GM18499 (cell line): Measurements from ENCODE around the gene LRMDA.

ENCODE experiments used
- ATAC-seq: cut with Tn5 transposase; IDR thresholded peaks from one replicate; pipeline ENCODE4 v1.9.1; 2021; ENCODE audit warnings: moderate number of reproducible peaks; ENCODE audit not compliant: insufficient read depth, unreplicated experiment

The LRMDA gene

GRCh38 chr10:76244061-76244686, 812.8 kb downstream of the LRMDA start:
- no peak for ATAC-seq

DNA sequence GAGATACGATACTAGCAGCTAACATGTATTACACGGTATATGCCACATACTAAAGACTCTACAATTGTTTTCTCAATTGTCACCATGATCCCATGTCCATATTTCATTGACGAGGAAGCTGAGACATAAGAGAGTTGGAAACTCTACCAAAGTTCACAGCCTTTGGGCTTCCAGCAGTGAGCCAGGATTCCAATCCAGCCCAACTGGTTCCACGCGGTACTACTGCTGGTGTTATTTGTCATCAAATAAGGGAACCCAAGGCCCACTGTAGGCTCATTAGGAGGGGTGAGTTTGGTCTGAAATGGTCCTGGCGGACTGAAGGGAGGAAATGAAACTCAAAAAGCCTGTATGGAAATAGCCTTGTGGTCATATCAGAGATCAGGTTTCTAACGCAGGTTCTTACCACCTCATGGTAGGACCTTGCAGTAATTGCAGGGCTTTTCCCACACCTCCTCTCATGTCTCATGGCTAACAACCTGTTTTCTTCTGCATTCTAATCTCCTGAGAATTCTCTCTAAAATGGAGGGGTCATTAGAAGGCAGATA, 814.6 kb downstream of the LRMDA start:
- ATAC-seq, result no peak

DNA sequence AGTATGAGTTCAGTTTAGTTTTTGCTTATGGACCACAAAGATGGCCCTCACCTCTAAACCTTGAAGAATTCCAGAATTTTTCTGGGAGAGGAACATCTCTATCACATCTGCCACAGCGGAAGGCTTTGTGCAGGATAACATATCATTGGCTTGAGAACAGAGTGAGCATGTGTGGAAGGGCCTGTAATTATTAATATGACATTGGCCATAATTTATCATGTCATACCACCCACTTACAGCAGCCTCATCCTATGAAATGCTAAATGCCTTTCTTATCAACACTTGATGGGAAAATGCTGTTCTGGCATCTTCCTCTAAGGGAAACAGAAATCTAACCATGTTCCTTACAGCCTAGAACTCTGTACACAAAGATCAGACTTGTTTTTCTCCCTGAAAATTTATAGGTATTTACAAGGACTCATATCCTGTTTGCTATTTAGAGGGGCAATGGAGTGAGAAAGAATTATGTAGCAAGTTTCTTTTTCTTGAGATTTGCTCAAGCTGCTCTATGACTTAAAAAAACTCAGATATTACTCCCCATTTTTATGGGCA, 817.3 kb downstream of the LRMDA start:
- ATAC-seq, result no peak

DNA sequence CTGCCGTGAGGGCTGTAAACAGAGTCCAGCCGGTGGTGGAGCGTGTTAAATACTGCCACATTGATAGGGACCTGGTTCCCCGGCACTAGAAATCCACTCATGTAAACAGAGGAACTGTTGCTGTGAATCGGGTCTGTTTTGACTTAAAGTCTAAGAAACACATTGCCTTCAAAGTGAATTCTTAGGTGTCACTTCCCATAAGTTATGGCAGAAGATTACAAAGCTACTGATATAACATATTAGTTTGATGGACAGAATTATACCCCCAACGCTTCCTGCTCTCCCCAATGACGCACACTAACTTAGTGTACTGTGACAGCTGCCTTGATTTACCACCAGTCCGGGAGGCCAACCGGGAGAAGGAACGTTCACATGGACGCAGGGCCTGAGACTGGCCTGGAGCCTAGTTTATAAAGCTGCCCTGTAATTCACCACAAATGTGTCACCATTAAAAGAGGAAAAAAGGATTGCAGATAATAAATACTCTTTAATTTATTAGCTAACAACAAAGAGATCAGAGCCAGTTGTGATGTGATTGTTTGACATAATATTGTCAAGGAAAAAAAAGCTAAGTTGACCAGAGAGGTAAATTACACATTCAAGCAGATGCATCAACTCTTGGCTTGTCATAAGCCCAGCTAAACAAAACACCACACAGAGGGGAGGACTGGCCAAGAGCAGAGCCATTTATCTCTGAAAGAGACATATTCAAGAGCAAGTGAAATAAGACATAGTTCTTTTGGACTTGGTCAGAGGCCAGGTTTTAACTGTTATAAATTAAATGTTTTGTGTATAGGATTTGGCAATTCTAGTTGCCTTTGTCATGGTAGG, 820.6 kb downstream of the LRMDA start:
- ATAC-seq, result no peak

DNA sequence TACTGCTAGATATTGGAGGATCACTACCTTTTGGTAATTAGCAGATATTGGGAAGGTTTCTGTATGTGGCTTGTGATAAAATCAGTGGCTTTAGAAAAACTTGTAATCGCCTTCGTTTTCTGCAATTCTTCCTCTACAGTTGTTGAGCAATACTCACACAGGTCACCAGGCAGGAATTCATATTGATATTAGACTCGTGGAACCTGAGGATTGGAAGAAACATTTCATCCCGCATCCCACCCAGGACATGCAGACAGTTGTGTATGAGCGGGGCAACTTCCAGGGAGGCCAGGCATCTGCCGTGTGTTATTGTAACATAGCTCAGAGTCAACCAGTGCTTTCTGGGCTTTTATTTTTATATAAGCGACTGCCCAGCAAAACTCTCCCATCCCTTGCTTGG, 821.3 kb downstream of the LRMDA start:
- ATAC-seq, result no peak

- ATAC-seq, result no peak
These were observed 823.8 kb downstream of the LRMDA start for GRCh38 chr10:76255241-76255640.

GRCh38 chr10:76257816-76258215, 826.4 kb downstream of the LRMDA start:
- ATAC-seq, result no peak

DNA sequence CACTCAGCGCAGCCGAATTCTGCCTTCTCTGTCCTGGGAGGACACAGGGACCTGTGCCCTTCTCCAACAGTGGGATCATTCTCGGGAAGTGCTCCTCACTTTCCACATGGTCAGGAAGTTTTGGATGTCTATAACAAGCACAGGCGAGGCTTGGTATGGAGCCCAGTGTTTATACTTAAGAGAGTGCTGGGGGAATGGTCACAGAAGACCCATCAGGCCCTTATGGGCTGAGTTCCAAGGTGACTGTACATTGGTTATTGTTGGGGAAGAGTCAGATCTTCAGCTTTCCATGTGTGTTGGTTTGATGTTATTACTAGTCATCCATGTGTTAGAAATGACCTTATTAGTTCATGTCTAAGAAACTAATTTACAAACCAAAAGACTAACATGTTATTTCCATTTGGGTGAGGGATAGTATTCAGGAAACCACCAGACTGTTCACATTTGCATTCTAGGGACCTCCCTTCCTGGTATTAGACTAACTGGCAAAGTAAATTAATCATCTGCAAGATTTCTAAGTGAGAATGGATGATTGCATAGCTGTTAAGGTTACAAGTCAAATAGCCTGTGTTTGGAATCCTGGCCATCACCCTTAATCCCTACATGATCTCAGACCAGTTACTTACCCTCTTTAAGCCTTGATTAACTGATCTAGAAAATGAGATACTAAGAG, 834.2 kb downstream of the LRMDA start:
- ATAC-seq, result no peak

- no peak for ATAC-seq
These were observed 837.1 kb downstream of the LRMDA start for GRCh38 chr10:76268530-76268929.

DNA sequence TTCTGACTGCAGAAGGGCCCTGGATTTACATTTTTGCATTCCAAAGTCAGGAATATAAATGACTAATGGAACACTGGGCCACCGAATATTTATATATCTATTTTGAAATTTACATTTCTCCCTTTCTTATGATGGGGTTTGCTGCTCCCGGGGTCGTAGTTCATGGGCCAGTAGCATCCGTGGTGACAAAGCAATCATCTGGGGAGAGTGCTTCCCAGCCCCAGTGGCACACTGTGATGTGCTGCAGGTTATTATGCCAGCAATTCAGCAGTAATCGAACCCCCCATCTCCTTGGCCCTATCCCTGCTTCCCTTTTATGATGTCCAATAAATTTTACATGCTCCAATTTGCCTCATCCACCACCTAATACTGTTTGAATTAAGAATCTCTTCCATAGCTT, 837.5 kb downstream of the LRMDA start:
- no peak for ATAC-seq

DNA sequence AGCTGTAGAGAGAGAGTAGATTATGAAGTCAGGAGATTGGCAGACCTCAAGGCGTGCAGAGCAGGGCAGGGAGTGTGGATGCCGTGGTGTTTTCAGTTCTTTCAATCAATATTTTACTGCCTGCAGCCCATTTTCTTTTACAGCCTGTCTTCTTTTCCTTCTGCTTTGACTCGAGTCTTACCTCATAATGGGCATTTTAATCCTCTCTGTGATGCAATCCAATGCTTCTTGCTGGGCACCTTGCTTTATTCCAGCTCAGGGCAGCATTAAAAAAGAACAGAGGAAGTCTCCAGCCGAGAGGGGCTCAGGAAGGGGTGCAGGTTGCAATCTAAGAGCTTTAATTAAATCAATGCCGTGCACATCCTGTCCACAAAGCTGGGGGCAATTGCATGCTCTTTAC, 839.0 kb downstream of the LRMDA start:
- no peak for ATAC-seq

GRCh38 chr10:76274933-76275332, 843.5 kb downstream of the LRMDA start:
- ATAC-seq, result no peak

DNA sequence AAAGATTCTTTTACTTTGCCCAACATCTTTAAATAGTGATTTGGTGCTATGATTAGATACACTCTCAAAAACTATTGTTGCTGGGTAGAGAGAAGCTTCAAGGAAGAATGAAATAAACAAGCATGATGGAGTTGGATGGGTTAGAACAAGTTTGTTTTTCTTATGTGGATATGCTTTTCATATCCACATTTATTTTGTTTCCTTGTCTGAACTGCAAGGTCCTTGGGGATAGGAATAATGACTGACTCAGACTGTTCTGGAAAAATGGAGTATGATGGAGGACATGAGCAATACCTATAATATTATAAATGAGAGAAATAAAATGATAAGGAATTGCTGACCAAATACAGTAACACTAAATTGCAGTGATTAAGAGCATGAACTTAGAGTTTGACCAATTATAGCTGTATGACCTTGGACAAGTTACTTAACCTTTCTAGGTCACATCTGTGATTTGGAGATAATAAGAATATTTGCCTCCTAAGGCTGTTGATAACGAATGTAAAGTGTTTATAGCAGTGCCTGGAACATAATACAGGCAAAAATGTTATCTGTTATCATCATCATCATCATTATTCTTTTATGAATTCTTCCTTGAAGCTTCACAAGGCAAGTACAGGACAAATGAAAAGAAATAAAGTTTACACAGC, 847.5 kb downstream of the LRMDA start:
- no peak for ATAC-seq

- no peak for ATAC-seq
These were observed 850.2 kb downstream of the LRMDA start for GRCh38 chr10:76281659-76282058.

GRCh38 chr10:76282061-76283025, 850.9 kb downstream of the LRMDA start:
- no peak for ATAC-seq

GRCh38 chr10:76284351-76284750, 852.9 kb downstream of the LRMDA start:
- no peak for ATAC-seq

GRCh38 chr10:76285012-76285411, 853.6 kb downstream of the LRMDA start:
- ATAC-seq, result no peak

DNA sequence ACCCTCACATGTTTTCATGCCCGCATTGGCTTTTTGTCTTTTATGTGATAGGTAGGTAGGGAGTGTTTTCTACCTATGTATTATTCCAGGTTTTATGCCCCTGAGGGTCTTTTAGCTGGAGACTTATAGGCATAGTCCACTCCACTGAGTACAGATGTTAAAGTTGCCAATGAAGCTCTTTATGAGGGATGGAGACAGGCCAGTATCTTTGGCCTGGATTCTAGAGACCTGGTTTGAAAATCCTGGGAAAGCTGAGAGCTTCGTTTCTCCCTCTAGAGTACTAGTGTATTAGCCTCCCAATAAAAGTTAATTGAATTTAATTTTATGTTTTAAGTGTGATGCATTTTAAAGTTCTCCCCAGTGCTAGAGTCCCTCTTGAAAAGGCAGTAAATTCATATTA, 854.1 kb downstream of the LRMDA start:
- ATAC-seq, result no peak

DNA sequence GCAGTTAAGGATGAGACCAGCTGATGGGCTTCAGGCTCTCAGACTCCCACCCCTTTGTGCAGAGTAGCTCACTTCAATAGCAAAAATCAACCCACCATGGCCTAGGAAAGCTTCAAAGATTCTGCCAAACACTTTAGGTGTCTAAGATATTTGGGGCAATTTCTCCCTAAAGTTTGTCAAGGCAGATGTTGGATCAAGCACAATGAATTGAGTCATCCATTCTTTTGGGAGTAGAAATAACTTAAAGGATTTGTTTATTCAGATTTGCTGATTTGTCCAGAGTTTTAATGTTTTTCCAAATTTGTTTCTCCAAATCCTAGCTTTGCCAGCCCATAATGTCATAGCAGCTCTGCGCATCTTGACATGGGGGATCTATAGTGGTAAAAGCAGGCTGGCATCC, 855.1 kb downstream of the LRMDA start:
- ATAC-seq, result no peak
